Keratinocyte (primary cell): ENCODE measurements around the gene PDX1.

Experiments used
- EZH2 ChIP-seq: IDR thresholded peaks from one replicate; pipeline ENCODE4 v1.6.1; 2012; ENCODE audit warnings: inconsistent platforms, mild to moderate bottlenecking, low read length, moderate library complexity
- TF ChIP-seq, protein P1 (sequence below), 3 experiments: IDR thresholded peaks in 1 of 3; conservative IDR thresholded peaks in 1 of 3; optimal IDR thresholded peaks in 1 of 3; 2 replicates in 2 of 3; 3 replicates in 1 of 3; pipeline versions ENCODE3 to v1.5.1; 2011; ENCODE audit warnings: low read length in 3 of 3, mild to moderate bottlenecking in 3 of 3, moderate library complexity in 2 of 3, control low read depth in 1 of 3, inconsistent platforms in 1 of 3; ENCODE audit not compliant: insufficient read depth in 2 of 3; ENCODE audit errors: extremely low read depth in 1 of 3

DNA sequence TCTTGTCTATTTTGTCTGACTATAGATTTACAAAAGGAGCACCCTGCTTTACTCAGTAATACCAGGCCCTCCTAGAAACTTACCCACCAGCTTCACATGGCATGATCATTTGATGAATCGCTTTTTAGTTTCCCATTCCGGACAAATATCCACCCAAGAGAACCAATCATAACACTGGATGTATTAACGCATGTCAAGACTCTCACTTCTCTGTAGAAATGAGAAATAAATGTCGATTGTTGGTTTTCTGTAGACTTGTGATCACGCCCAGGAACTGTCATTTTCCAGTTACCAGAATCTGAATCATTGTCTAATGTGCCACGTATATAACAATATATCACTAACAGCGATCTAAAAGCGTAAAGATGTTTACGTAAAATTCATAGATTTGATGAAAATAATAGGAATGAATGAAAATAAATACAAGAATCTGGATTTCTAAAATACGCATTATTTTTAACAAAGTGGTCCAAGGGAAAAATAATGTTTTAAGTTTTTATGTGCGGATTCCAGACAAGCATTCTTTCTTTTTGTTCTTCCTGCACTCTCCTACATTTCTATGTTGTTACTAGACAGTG lies 35.3 kb downstream of the PDX1 start:
- TF ChIP-seq, protein P1, sequence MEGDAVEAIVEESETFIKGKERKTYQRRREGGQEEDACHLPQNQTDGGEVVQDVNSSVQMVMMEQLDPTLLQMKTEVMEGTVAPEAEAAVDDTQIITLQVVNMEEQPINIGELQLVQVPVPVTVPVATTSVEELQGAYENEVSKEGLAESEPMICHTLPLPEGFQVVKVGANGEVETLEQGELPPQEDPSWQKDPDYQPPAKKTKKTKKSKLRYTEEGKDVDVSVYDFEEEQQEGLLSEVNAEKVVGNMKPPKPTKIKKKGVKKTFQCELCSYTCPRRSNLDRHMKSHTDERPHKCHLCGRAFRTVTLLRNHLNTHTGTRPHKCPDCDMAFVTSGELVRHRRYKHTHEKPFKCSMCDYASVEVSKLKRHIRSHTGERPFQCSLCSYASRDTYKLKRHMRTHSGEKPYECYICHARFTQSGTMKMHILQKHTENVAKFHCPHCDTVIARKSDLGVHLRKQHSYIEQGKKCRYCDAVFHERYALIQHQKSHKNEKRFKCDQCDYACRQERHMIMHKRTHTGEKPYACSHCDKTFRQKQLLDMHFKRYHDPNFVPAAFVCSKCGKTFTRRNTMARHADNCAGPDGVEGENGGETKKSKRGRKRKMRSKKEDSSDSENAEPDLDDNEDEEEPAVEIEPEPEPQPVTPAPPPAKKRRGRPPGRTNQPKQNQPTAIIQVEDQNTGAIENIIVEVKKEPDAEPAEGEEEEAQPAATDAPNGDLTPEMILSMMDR (optimal IDR thresholded peaks at IDR 0.05 in 1 of 3, IDR thresholded peaks at IDR 0.05 in 1 of 3, conservative IDR thresholded peaks at IDR 0.05 in 1 of 3; ENCODE audit: extremely low read depth in 1 of 3, insufficient read depth in 2 of 3, low read length in 3 of 3): no peak
- TF ChIP-seq EZH2: no peak
